ENCODE results near the gene UTP25. TPM values are rescaled to one million over a fixed set of nuclear protein-coding genes. Genes with fewer than 3 reads are reported as not detected.

Gene UTP25
- total RNA-seq, 1 donor from 2014 or later = 4.6 TPM

- Mint-ChIP-seq H3K27ac (ENCODE audit: unreplicated experiment) (no peak overlapping the region), H3K4me3 (ENCODE audit: unreplicated experiment) (peak overlapping the region; percentile 71), H3K27me3 (ENCODE audit: unreplicated experiment) (no peaks in the 10 kb centered on the region), H3K36me3 (ENCODE audit: unreplicated experiment) (no peaks in the 10 kb centered on the region), H3K9me3 (ENCODE audit: unreplicated experiment) (no peaks in the 10 kb centered on the region), H3K4me1 (ENCODE audit: low read depth, unreplicated experiment) (peaks cover 4% of the 10 kb centered on the region)
- DNase-seq = no peak
- TF ChIP-seq, protein P1, sequence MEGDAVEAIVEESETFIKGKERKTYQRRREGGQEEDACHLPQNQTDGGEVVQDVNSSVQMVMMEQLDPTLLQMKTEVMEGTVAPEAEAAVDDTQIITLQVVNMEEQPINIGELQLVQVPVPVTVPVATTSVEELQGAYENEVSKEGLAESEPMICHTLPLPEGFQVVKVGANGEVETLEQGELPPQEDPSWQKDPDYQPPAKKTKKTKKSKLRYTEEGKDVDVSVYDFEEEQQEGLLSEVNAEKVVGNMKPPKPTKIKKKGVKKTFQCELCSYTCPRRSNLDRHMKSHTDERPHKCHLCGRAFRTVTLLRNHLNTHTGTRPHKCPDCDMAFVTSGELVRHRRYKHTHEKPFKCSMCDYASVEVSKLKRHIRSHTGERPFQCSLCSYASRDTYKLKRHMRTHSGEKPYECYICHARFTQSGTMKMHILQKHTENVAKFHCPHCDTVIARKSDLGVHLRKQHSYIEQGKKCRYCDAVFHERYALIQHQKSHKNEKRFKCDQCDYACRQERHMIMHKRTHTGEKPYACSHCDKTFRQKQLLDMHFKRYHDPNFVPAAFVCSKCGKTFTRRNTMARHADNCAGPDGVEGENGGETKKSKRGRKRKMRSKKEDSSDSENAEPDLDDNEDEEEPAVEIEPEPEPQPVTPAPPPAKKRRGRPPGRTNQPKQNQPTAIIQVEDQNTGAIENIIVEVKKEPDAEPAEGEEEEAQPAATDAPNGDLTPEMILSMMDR (IDR thresholded peaks at IDR 0.05; ENCODE audit: partially characterized antibody, unreplicated experiment) = no peak
These were observed 1.9 kb downstream of the UTP25 start for GRCh38 chr1:209829716-209830115.

- Mint-ChIP-seq H3K36me3 (ENCODE audit: unreplicated experiment) (no peaks in the 10 kb centered on the region), H3K4me3 (ENCODE audit: unreplicated experiment) (no peak overlapping the region), H3K27me3 (ENCODE audit: unreplicated experiment) (no peaks in the 10 kb centered on the region), H3K4me1 (ENCODE audit: low read depth, unreplicated experiment) (peaks cover 4% of the 10 kb centered on the region), H3K27ac (ENCODE audit: unreplicated experiment) (no peak overlapping the region), H3K9me3 (ENCODE audit: unreplicated experiment) (no peaks in the 10 kb centered on the region)
- TF ChIP-seq, protein P1 (IDR thresholded peaks at IDR 0.05; ENCODE audit: partially characterized antibody, unreplicated experiment) = no peak
- DNase-seq = no peak
These were observed 3.0 kb downstream of the UTP25 start for GRCh38 chr1:209830722-209831121.

GRCh38 chr1:209831615-209832014 lies 3.8 kb downstream of the UTP25 start:
- Mint-ChIP-seq H3K27ac (ENCODE audit: unreplicated experiment) (no peak overlapping the region), H3K36me3 (ENCODE audit: unreplicated experiment) (no peaks in the 10 kb centered on the region), H3K27me3 (ENCODE audit: unreplicated experiment) (no peaks in the 10 kb centered on the region), H3K4me3 (ENCODE audit: unreplicated experiment) (no peak overlapping the region), H3K4me1 (ENCODE audit: low read depth, unreplicated experiment) (peaks cover 4% of the 10 kb centered on the region), H3K9me3 (ENCODE audit: unreplicated experiment) (no peaks in the 10 kb centered on the region)
- TF ChIP-seq, protein P1 (IDR thresholded peaks at IDR 0.05; ENCODE audit: partially characterized antibody, unreplicated experiment) = no peak
- DNase-seq = no peak

DNA sequence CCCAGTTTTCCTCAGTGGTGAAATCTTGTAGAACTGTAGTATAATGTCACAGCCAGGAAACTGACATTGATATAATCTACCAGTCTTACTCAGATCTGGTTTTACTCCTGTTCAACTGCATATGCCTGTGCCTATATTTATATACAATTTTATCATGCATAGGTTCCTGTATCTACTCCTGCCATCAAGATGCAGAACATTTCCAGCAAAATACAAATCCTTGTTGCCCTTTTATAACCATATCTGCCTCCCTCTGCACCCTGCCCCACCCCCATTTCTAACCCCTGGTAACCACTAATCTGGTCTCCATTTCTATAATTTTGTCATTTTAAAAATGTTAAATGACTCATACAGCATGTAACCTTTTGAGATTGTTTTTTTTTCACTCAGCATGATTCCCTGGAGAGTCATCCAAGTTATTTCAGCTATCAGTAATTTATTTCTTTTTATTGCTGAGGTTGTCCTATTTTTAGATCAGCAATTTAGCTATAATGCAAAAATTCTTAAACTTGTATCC lies 8.1 kb downstream of the UTP25 start:
- DNase-seq = no peak
- H3K9me3 Mint-ChIP-seq (ENCODE audit: unreplicated experiment) = no peaks in the 10 kb centered on the region
- H3K4me3 Mint-ChIP-seq (ENCODE audit: unreplicated experiment) = no peak overlapping the region
- no peaks in the 10 kb centered on the region for H3K4me1 Mint-ChIP-seq (ENCODE audit: low read depth, unreplicated experiment)
- H3K27ac Mint-ChIP-seq (ENCODE audit: unreplicated experiment) = no peak overlapping the region
- no peaks in the 10 kb centered on the region for H3K27me3 Mint-ChIP-seq (ENCODE audit: unreplicated experiment)
- H3K36me3 Mint-ChIP-seq (ENCODE audit: unreplicated experiment) = no peaks in the 10 kb centered on the region
- TF ChIP-seq, protein P1 (IDR thresholded peaks at IDR 0.05; ENCODE audit: partially characterized antibody, unreplicated experiment) = no peak

- Mint-ChIP-seq H3K36me3 (ENCODE audit: unreplicated experiment) (no peaks in the 10 kb centered on the region), H3K27me3 (ENCODE audit: unreplicated experiment) (no peaks in the 10 kb centered on the region), H3K9me3 (ENCODE audit: unreplicated experiment) (no peaks in the 10 kb centered on the region), H3K4me3 (ENCODE audit: unreplicated experiment) (no peak overlapping the region), H3K4me1 (ENCODE audit: low read depth, unreplicated experiment) (no peaks in the 10 kb centered on the region), H3K27ac (ENCODE audit: unreplicated experiment) (no peak overlapping the region)
- TF ChIP-seq, protein P1 (IDR thresholded peaks at IDR 0.05; ENCODE audit: partially characterized antibody, unreplicated experiment) = no peak
- no peak for DNase-seq
These were observed 9.9 kb downstream of the UTP25 start for GRCh38 chr1:209837671-209838070.
